Stomach (tissue), 4 donors: ENCODE results near the gene NFS1.

Experiments used
- EP300 ChIP-seq: sonication (generic); formaldehyde crosslinking; IDR thresholded peaks from one replicate; pipeline ENCODE4 v1.6.1; 2017; ENCODE audit warnings: antibody characterized with exemption
- POLR2A ChIP-seq, 4 donors: fragments of 450-650 bp; IDR thresholded peaks; one replicate each; pipeline ENCODE4 v1.6.1; 2016; ENCODE audit warnings: antibody characterized with exemption in 4 of 4, control low read depth in 2 of 4, mild to moderate bottlenecking in 1 of 4, moderate library complexity in 1 of 4
- POLR2AphosphoS5 ChIP-seq, 3 donors: sonication (generic); formaldehyde crosslinking; IDR thresholded peaks; one replicate each; pipeline ENCODE4 v1.6.1; 2016; ENCODE audit warnings: antibody characterized with exemption in 3 of 3
- TF ChIP-seq, protein P1 (sequence below), 7 experiments: fragments of 450-650 bp in 4 of 7; fragments of 200-600 bp in 3 of 7; sonication (generic) in 3 of 7; IDR thresholded peaks; one replicate each; pipeline ENCODE4 v1.5.1; 2016 to 2019; ENCODE audit warnings: antibody characterized with exemption in 7 of 7, control low read depth in 2 of 7, mild to moderate bottlenecking in 1 of 7

DNA sequence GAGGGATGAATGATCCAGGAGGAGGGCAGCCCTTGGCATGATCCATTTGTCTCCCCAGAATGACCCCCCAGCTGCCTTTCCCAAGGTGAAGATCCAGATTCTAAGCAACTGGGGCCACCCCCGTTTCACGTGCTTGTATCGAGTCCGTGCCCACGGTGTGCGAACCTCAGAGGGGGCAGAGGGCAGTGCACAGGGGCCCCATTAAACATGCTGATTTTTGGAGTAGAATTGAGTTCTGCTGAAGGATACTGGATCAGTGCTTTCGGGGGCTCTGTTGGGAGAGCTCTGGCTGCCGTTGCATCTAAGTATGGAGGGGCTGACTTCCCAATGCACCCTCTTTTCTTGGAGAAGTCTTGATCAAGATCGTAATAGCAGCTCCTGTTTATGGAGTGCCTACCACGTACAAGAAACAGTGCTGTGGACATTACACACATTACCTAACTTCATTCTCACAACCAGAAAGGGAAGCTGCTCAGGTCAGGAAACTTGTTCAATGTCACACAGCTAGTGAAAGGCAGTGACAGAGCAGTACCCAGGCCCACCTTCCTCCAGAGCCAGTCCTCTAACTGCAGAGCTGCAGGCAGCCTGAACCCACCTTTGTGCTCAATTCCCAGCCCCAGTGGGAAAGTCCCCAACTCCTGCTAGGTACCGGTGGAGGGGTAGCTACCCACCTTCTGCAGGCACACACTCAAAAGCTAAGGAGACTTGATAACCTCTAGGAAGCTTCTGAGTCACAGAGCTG lies 78.2 kb downstream of the NFS1 start:
- TF ChIP-seq, protein P1, sequence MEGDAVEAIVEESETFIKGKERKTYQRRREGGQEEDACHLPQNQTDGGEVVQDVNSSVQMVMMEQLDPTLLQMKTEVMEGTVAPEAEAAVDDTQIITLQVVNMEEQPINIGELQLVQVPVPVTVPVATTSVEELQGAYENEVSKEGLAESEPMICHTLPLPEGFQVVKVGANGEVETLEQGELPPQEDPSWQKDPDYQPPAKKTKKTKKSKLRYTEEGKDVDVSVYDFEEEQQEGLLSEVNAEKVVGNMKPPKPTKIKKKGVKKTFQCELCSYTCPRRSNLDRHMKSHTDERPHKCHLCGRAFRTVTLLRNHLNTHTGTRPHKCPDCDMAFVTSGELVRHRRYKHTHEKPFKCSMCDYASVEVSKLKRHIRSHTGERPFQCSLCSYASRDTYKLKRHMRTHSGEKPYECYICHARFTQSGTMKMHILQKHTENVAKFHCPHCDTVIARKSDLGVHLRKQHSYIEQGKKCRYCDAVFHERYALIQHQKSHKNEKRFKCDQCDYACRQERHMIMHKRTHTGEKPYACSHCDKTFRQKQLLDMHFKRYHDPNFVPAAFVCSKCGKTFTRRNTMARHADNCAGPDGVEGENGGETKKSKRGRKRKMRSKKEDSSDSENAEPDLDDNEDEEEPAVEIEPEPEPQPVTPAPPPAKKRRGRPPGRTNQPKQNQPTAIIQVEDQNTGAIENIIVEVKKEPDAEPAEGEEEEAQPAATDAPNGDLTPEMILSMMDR (IDR thresholded peaks at IDR 0.05): no peak
- TF ChIP-seq POLR2A (IDR thresholded peaks at IDR 0.05) (no peak), POLR2AphosphoS5 (IDR thresholded peaks at IDR 0.05) (no peak), EP300 (no peak)
